Right lobe of liver (tissue), 4 donors: ENCODE results near the gene MCEE.

ENCODE experiments used
- POLR2A ChIP-seq: fragments of 450-650 bp; IDR thresholded peaks from one replicate; pipeline ENCODE4 v1.6.1; 2017; ENCODE audit warnings: antibody characterized with exemption, mild to moderate bottlenecking
- TF ChIP-seq, protein P1 (sequence below), 4 donors: fragments of 200-600 bp in 3 of 4; fragments of 450-650 bp in 1 of 4; IDR thresholded peaks; one replicate each; pipeline versions ENCODE4 v1.5.1 to v1.8.0; 2016 to 2022; ENCODE audit warnings: antibody characterized with exemption in 4 of 4, mild to moderate bottlenecking in 2 of 4
- donor health status: DM: no; HTN: no; CAD: no.
- donor health status: DM: no; HTN: no; CAD: no.
- donor health status: DM: no; HTN: yes; CAD: no.

DNA sequence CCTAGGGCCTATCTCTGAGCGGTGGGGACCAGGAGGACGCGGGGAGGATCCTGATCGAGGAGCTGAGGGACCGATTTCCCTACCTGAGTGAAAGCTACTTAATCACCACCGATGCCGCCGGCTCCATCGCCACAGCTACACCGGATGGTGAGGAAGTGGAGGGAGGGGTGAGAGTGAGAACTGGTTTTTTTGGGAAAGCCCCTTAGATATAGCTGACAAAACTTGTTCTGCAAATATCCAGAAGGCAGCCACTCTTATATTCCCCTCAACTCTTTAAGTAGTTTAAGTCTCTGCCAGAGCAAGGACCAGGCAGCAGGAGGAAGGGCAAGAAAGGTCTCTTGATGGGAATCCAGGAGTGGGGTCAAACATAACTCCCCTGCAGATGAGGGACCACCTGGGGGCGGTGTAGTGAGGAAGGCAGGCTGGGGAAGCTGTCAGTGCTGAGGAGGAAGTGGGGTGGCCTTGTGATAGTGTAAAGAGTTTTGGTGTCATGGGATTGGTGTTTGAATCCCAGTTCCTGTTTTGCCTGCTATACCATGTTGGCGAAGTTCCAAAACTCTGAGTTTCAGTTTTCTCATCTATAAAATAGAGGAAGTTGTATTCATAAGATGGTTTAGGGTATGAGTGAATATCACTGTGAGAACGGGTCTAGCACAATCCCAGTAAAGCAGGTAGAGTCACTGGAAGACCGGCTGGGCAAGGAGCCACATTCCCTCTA lies 58.2 kb downstream of the MCEE start:
- TF ChIP-seq, protein P1, sequence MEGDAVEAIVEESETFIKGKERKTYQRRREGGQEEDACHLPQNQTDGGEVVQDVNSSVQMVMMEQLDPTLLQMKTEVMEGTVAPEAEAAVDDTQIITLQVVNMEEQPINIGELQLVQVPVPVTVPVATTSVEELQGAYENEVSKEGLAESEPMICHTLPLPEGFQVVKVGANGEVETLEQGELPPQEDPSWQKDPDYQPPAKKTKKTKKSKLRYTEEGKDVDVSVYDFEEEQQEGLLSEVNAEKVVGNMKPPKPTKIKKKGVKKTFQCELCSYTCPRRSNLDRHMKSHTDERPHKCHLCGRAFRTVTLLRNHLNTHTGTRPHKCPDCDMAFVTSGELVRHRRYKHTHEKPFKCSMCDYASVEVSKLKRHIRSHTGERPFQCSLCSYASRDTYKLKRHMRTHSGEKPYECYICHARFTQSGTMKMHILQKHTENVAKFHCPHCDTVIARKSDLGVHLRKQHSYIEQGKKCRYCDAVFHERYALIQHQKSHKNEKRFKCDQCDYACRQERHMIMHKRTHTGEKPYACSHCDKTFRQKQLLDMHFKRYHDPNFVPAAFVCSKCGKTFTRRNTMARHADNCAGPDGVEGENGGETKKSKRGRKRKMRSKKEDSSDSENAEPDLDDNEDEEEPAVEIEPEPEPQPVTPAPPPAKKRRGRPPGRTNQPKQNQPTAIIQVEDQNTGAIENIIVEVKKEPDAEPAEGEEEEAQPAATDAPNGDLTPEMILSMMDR (IDR thresholded peaks at IDR 0.05) = no peak
- TF ChIP-seq POLR2A = no peak
